Bronchial epithelial cell (primary cell): Measurements from ENCODE around the gene EXOG. TPM values are rescaled to one million over a fixed set of nuclear protein-coding genes. Genes with fewer than 3 reads are reported as not detected.

Experiments
- DNase-seq: peaks from one replicate; pipeline ENCODE4 v3.0.0-alpha.2; 2010; ENCODE audit warnings: low read depth
- FAIRE-seq: peaks from 2 replicates; lab custom pipeline; 2011; peaks lifted over from hg19 to GRCh38; lab: Jason Lieb, UNC
- H3K27me3 ChIP-seq: 2 replicates; pipeline ENCODE4 v1.5.1; 2011; ENCODE audit warnings: low read length; ENCODE audit not compliant: control insufficient read depth, insufficient read depth
- H3K36me3 ChIP-seq: 2 replicates; pipeline ENCODE4 v1.5.1; 2011; ENCODE audit warnings: low read length; ENCODE audit not compliant: control insufficient read depth, insufficient read depth
- H3K4me3 ChIP-seq: 2 replicates; pipeline ENCODE4 v1.5.1; 2011; ENCODE audit warnings: mild to moderate bottlenecking, low read depth, low read length, control low read depth
- CTCF ChIP-seq: IDR thresholded peaks from 2 replicates; pipeline ENCODE4 v1.5.1; 2011; ENCODE audit warnings: mild to moderate bottlenecking, moderate library complexity, low read length, control low read depth, inconsistent platforms; ENCODE audit not compliant: insufficient read depth, severe bottlenecking
- total RNA-seq: library from RNA; depleted of rRNA; stranded (reverse); fragments of >200 nt; gene quantifications from 2 replicates; pipeline ENCODE4 v1.2.1, GENCODE V29; 2014

EXOG gene
- total RNA-seq, 1 donor from 2014 or later = 5.8 TPM

GRCh38 chr3:38555149-38555840 is 59.2 kb downstream of the EXOG start:
- H3K4me3 ChIP-seq = no peak overlapping the region
- no peak for DNase-seq
- no peaks in the 10 kb centered on the region for H3K27me3 ChIP-seq
- no peaks in the 10 kb centered on the region for H3K36me3 ChIP-seq
- no peak for TF ChIP-seq CTCF
- FAIRE-seq = no peak

GRCh38 chr3:38555926-38556325 is 59.8 kb downstream of the EXOG start:
- Histone ChIP-seq H3K27me3 (no peaks in the 10 kb centered on the region), H3K36me3 (no peaks in the 10 kb centered on the region), H3K4me3 (no peak overlapping the region)
- FAIRE-seq (no peak), DNase-seq (no peak)
- TF ChIP-seq CTCF = no peak

GRCh38 chr3:38556640-38557358 is 60.7 kb downstream of the EXOG start:
- TF ChIP-seq CTCF = no peak
- no peak overlapping the region for H3K4me3 ChIP-seq
- no peaks in the 10 kb centered on the region for H3K36me3 ChIP-seq
- DNase-seq (no peak), FAIRE-seq (no peak)
- H3K27me3 ChIP-seq = no peaks in the 10 kb centered on the region

GRCh38 chr3:38558864-38559263 is 62.7 kb downstream of the EXOG start:
- FAIRE-seq = no peak
- DNase-seq = no peak
- H3K4me3 ChIP-seq = no peak overlapping the region
- H3K36me3 ChIP-seq = no peaks in the 10 kb centered on the region
- no peak for TF ChIP-seq CTCF
- no peaks in the 10 kb centered on the region for H3K27me3 ChIP-seq

- FAIRE-seq = peak; percentile 70
These were observed 64.1 kb downstream of the EXOG start for GRCh38 chr3:38560284-38560683.

More at GRCh38 chr3:38560284-38560683, 64.1 kb downstream of the EXOG start:
- H3K27me3 ChIP-seq = no peaks in the 10 kb centered on the region
- H3K36me3 ChIP-seq = no peaks in the 10 kb centered on the region
- no peak for DNase-seq
- no peak overlapping the region for H3K4me3 ChIP-seq
- TF ChIP-seq CTCF = no peak
